RPMI8226 (cell line): ENCODE results near the gene VRK3.

Experiments
- DNase-seq: peaks from one replicate; pipeline ENCODE4 v3.0.0-alpha.2; 2015

VRK3 gene

DNA sequence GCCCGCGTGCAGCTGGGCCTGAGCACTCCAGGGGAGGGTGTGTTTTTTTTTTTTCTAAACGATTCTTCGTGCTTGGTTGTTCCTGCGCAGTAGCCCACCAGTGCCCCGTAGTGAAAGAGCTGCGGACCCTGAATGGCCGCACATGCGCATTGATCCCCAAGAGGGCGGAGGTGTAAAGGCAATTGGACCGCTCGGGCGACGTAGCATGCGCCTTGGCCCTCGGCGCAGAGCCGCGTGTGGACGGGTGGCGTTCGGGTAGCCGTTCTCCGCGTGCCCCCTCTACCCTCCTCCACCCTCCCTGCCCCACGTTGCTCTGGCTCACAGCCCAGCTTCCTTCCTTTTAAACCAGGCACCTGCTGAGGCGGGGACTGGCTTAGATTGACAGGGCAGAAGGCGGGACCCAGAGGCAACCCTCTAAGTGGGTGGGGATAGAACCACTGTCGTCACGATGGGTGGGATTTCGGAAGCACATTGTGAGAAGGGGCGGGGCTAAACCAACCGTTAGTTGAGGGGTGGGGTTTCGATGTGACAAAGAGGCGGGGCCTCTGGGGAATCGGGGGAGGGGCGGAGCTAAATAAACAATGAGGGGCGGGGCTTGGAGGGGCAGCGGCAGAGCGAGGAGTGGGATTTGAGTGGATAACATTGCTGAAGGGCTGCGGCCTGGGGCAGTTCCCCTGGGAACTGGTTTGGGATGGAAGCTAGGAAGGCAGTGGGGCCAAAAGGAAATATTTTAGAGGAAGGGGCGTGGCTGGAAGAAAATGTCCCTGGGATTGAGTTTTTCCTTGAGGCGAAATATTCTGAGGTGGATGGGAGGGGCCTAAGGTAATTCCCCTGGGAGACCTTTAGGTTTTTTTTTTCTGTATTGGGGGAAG, 95.3 kb downstream of the VRK3 start:
- peak; percentile 97 for DNase-seq

DNA sequence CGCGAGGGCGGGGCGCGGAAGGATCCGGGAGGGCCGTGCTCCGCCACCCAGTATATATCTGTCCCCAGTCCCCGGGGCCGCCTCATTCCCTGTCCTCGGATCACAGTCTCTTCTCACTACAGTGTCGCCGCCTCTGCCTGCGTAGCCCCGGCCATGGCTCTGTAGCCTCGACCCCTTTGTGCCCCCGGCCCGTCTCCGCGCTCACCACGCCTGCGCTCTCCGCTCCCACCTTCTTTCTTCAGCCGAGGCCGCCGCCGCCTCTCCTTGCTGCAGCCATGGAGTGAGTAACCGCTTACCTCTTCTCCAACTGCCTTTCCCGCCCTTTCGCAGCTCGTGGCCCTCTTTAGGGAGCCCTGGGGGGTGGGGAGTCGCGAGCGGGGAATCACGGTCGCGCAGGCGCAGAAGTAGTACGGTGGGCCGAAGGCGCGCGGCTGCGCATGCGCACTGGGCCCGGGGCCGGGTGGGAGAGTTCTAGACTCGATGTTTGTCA, 96.0 kb downstream of the VRK3 start, which contains the start of the genes ATF5 and NUP62:
Gene ATF5, plus strand, starts transcription at position 85 of the 490 bp plus-strand sequence. CDS start 1,646 bp downstream, outside the sequence.
Gene NUP62, minus strand, starts transcription at position 384 of the 490 bp plus-strand sequence. CDS start 19,697 bp downstream, outside the sequence.
- DNase-seq, result peak; percentile 94

DNA sequence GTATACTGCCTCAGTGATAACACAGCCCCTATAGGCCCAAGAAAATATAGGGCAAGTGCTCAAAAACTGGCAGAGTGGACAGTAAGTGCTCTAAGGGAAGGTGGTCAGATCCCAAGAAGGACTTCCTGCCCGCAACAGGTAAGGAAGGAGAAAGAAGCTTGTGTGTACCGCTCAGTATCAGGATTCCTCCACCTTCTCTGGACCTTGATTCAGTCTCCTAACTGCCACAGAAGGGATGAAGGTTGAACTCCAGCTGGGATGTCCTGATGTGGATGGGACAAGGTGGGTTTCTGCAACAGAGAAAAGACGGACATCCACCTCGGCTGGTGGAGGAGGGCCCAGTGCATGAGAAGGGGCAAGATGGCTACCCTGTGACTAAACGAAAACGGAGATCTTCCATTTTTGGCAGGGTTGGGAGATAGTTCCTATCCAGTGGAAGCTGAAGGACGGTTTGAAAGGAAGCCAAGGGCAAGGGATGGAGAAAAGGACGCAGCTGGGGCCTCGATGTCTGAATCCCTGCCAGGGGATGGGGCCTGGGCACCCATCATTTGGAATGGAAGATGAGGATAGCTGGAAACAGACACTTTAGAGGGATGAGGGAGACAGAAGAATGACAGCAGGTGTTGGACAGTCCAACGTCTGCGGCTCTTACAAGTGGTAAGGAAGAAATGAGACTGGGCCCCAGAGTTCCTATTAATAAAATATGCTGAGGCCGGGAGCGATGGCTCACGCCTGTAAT, 97.5 kb downstream of the VRK3 start:
- DNase-seq, result no peak

DNA sequence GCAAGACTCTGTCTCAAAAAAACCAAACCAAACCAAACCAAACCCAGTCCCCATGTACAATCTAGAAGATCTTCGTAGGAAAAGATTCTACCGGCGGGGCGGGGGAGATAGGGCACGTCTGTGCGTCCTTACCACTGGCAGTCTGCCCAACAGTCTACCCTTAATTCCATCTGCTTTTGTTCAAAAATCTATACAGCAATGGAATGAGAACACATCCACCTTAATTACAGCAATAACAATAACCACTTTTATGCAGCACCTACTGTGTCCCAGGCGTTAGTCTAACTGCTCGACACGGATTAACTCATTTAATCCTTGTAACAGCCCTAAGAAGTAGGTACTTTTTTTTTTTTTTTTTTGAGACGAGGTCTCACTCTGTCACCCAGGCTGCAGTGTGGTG, 98.7 kb downstream of the VRK3 start:
- DNase-seq, result no peak
